Fibroblast of lung (primary cell): ENCODE results near the gene RPS6KA6. TPM values are rescaled to one million over a fixed set of nuclear protein-coding genes. Genes with fewer than 3 reads are reported as not detected.

Experiments used
- DNase-seq, 2 donors: peaks; one replicate each; pipeline versions ENCODE4 v3.0.0 to v3.0.0-alpha.2; 2010; ENCODE audit warnings: low read depth in 2 of 2
- H2AFZ ChIP-seq: 2 replicates; pipeline ENCODE4 v1.5.1; 2012; ENCODE audit warnings: low read length, control low read depth, inconsistent platforms
- H3K27ac ChIP-seq: 2 replicates; pipeline ENCODE4 v1.5.1; 2011; ENCODE audit warnings: low read length, control low read depth; ENCODE audit not compliant: insufficient read depth
- H3K27me3 ChIP-seq: 2 replicates; pipeline ENCODE4 v1.5.1; 2011; ENCODE audit warnings: mild to moderate bottlenecking, low read length; ENCODE audit not compliant: control insufficient read depth, insufficient read depth
- H3K36me3 ChIP-seq: 2 replicates; pipeline ENCODE4 v1.5.1; 2011; ENCODE audit warnings: low read length; ENCODE audit not compliant: control insufficient read depth, insufficient read depth
- H3K4me1 ChIP-seq: 2 replicates; pipeline ENCODE4 v1.5.1; 2011; ENCODE audit warnings: low read length; ENCODE audit not compliant: control insufficient read depth, insufficient read depth; ENCODE audit errors: extremely low read depth
- H3K4me2 ChIP-seq: 2 replicates; pipeline ENCODE4 v1.5.1; 2011; ENCODE audit warnings: low read length, control low read depth; ENCODE audit not compliant: insufficient read depth; ENCODE audit errors: extremely low read depth
- H3K4me3 ChIP-seq, 4 experiments: fragments of 200-600 bp in 1 of 4; sonication (generic) in 1 of 4; replicated peaks in 1 of 4; 2 replicates each; pipeline ENCODE4 v1.5.1; 2011 to 2016; ENCODE audit warnings: low read length in 4 of 4, low read depth in 3 of 4, mild to moderate bottlenecking in 3 of 4, control low read depth in 2 of 4, inconsistent platforms in 1 of 4, mixed read lengths in 1 of 4; ENCODE audit not compliant: insufficient read depth in 1 of 4; ENCODE audit errors: control extremely low read depth in 1 of 4
- H3K79me2 ChIP-seq: 2 replicates; pipeline ENCODE4 v1.5.1; 2012; ENCODE audit warnings: mild to moderate bottlenecking, low read length, inconsistent platforms; ENCODE audit not compliant: control insufficient read depth, insufficient read depth
- H3K9ac ChIP-seq: 2 replicates; pipeline ENCODE4 v1.5.1; 2011; ENCODE audit warnings: mild to moderate bottlenecking, low read length, control low read depth; ENCODE audit not compliant: insufficient read depth
- H3K9me3 ChIP-seq: 2 replicates; pipeline ENCODE4 v1.5.1; 2012; ENCODE audit warnings: low read depth, low read length; ENCODE audit not compliant: control insufficient read depth, insufficient read depth
- H4K20me1 ChIP-seq: 2 replicates; pipeline ENCODE4 v1.5.1; 2011; ENCODE audit warnings: low read length; ENCODE audit not compliant: control insufficient read depth, insufficient read depth; ENCODE audit errors: extremely low read depth
- CTCF ChIP-seq, 2 donors: IDR thresholded peaks in 1 of 2; conservative IDR thresholded peaks in 1 of 2; 1 replicate in 1 of 2; 2 replicates in 1 of 2; pipeline ENCODE4 v1.5.1; 2011 to 2012; ENCODE audit warnings: low read length in 2 of 2, control low read depth in 1 of 2, inconsistent platforms in 1 of 2, low read depth in 1 of 2, mild to moderate bottlenecking in 1 of 2
- EZH2 ChIP-seq: IDR thresholded peaks from 2 replicates; pipeline ENCODE4 v1.5.1; 2012; ENCODE audit warnings: low read length, control low read depth, mild to moderate bottlenecking; ENCODE audit errors: missing control alignments
- polyA plus RNA-seq, 2 donors: library from polyadenylated mRNA; depleted of rRNA in 1 of 2; stranded (reverse) in 1 of 2; unstranded in 1 of 2; fragments of >200 nt; gene quantifications; 2 replicates each; pipeline ENCODE4 v1.2.1, GENCODE V29; 2011 to 2012; ENCODE audit warnings: missing spikeins in 1 of 2
- total RNA-seq: library from RNA; depleted of rRNA; stranded (reverse); fragments of >200 nt; gene quantifications from 2 replicates; pipeline ENCODE4 v1.2.1, GENCODE V29; 2014

RPS6KA6 gene
- total and polyA plus RNA-seq, 2 donors (not counting 1 experiment from before 2014, with no cell fraction given): 4.2 to 4.5 TPM

- Histone ChIP-seq H3K79me2 (no peaks in the 10 kb centered on the region), H4K20me1 (no peaks in the 10 kb centered on the region), H3K9me3 (no peaks in the 10 kb centered on the region), H3K4me2 (no peak overlapping the region), H3K27ac (no peak overlapping the region), H3K9ac (no peak overlapping the region), H3K27me3 (no peaks in the 10 kb centered on the region), H2AFZ (no peak overlapping the region), H3K4me3 (no peak overlapping the region), H3K4me1 (no peaks in the 10 kb centered on the region), H3K36me3 (no peaks in the 10 kb centered on the region)
- no peak for DNase-seq
- TF ChIP-seq CTCF (conservative IDR thresholded peaks at IDR 0.05 in 1 of 2, IDR thresholded peaks at IDR 0.05 in 1 of 2; ENCODE audit: low read depth in 1 of 2, low read length in 2 of 2) (no peak), EZH2 (no peak)
These were observed 33.2 kb upstream of the RPS6KA6 start for GRCh38 chrX:84221181-84221580.

GRCh38 chrX:84219551-84219950, 31.6 kb upstream of the RPS6KA6 start:
- TF ChIP-seq EZH2: no peak
- Histone ChIP-seq H3K4me3 (no peak overlapping the region), H2AFZ (no peak overlapping the region), H3K27ac (no peak overlapping the region), H3K9ac (no peak overlapping the region), H3K36me3 (no peaks in the 10 kb centered on the region), H4K20me1 (no peaks in the 10 kb centered on the region), H3K4me1 (no peaks in the 10 kb centered on the region), H3K27me3 (no peaks in the 10 kb centered on the region), H3K9me3 (no peaks in the 10 kb centered on the region), H3K79me2 (no peaks in the 10 kb centered on the region), H3K4me2 (no peak overlapping the region)
- peak in 1 of 2 donors; percentile 55 for DNase-seq

GRCh38 chrX:84218726-84219125, 30.7 kb upstream of the RPS6KA6 start:
- Histone ChIP-seq H3K27me3 (no peaks in the 10 kb centered on the region), H3K4me2 (no peak overlapping the region), H3K4me3 (no peak overlapping the region), H3K27ac (no peak overlapping the region), H3K79me2 (no peaks in the 10 kb centered on the region), H4K20me1 (no peaks in the 10 kb centered on the region), H3K9me3 (no peaks in the 10 kb centered on the region), H3K4me1 (no peaks in the 10 kb centered on the region), H2AFZ (no peak overlapping the region), H3K36me3 (no peaks in the 10 kb centered on the region), H3K9ac (no peak overlapping the region)
- DNase-seq: no peak
- TF ChIP-seq EZH2 (no peak), CTCF (conservative IDR thresholded peaks at IDR 0.05 in 1 of 2, IDR thresholded peaks at IDR 0.05 in 1 of 2; ENCODE audit: low read depth in 1 of 2, low read length in 2 of 2) (no peak)
